ENCODE measurements around the gene SF3A1. TPM values are rescaled to one million over a fixed set of nuclear protein-coding genes. Genes with fewer than 3 reads are reported as not detected.
"Not testable (repeated sequence)": the region's sequence is repeated elsewhere in the genome, so short reads cannot be mapped to it uniquely, and the experiment has no call there.

Gene SF3A1
- total RNA-seq, 1 experiment from 2014 or later = 272 TPM

- TF ChIP-seq SP1 (CRISPR knock-in tag; conservative IDR thresholded peaks at IDR 0.05) (no peak), CREB1 (CRISPR knock-in tag; IDR thresholded peaks at IDR 0.05) (no peak), MXD4 (CRISPR knock-in tag; IDR thresholded peaks at IDR 0.05; ENCODE audit: borderline replicate concordance) (no peak)
Observed at GRCh38 chr22:30340911-30341685, 15.6 kb downstream of the SF3A1 start (continued).

GRCh38 chr22:30338802-30339201 lies 17.9 kb downstream of the SF3A1 start:
- POLR2A ChIA-PET = no interaction called here
- TF ChIP-seq RORB (CRISPR knock-in tag; IDR thresholded peaks at IDR 0.05) = no peak
- no peak for TF ChIP-seq SP1 (CRISPR knock-in tag; conservative IDR thresholded peaks at IDR 0.05)
- TF ChIP-seq CBFB (CRISPR knock-in tag; IDR thresholded peaks at IDR 0.05; ENCODE audit: low read depth) = no peak
- no peak for TF ChIP-seq ESRRA (CRISPR knock-in tag; IDR thresholded peaks at IDR 0.05; ENCODE audit: borderline replicate concordance)
- TF ChIP-seq ZNF138 (CRISPR knock-in tag; conservative IDR thresholded peaks at IDR 0.05) = no peak
- no peak for TF ChIP-seq FOXK1 (CRISPR knock-in tag; IDR thresholded peaks at IDR 0.05)
- no peak for TF ChIP-seq AR (CRISPR knock-in tag; IDR thresholded peaks at IDR 0.05)
- no peak for TF ChIP-seq RELA (CRISPR knock-in tag; IDR thresholded peaks at IDR 0.05; ENCODE audit: borderline replicate concordance)
- TF ChIP-seq ERG (CRISPR knock-in tag; IDR thresholded peaks at IDR 0.05) = no peak
- Mint-ChIP-seq H3K4me3 (no peak overlapping the region), H3K36me3 (peaks cover 95% of the 10 kb centered on the region), H3K27ac (no peak overlapping the region), H3K4me1 (no peaks in the 10 kb centered on the region), H3K9me3 (no peaks in the 10 kb centered on the region), H3K27me3 (ENCODE audit: low read depth) (no peaks in the 10 kb centered on the region)
- no peak for ATAC-seq
- CTCF ChIA-PET = interaction anchor here (1.3 kb wide), 1 partner anchor 49 kb away, joined by 3 read pairs; the partner anchor contains the start of gene RNF215
- no peak for DNase-seq (ENCODE audit: low spot score)

GRCh38 chr22:30338341-30338740 lies 18.4 kb downstream of the SF3A1 start:
- peaks cover 95% of the 10 kb centered on the region for H3K36me3 Mint-ChIP-seq
- H3K27ac Mint-ChIP-seq; POLR2A ChIA-PET; H3K9me3 Mint-ChIP-seq; H3K27me3 Mint-ChIP-seq (ENCODE audit: low read depth); DNase-seq (ENCODE audit: low spot score); H3K4me1 Mint-ChIP-seq; H3K4me3 Mint-ChIP-seq; ATAC-seq: not testable (repeated sequence)
- CTCF ChIA-PET = interaction anchor here (1.0 to 1.3 kb wide), 2 partner anchors 49 to 50 kb away, joined by 3 read pairs; partner anchors contain the start of gene RNF215

GRCh38 chr22:30337461-30337778 lies 19.3 kb downstream of the SF3A1 start:
- no peaks in the 10 kb centered on the region for H3K27me3 Mint-ChIP-seq (ENCODE audit: low read depth)
- no peaks in the 10 kb centered on the region for H3K9me3 Mint-ChIP-seq
- POLR2A ChIA-PET = no interaction called here
- H3K4me3 Mint-ChIP-seq = no peak overlapping the region
- CTCF ChIA-PET = interaction anchor here (1.0 kb wide), 2 partner anchors 9 to 49 kb away, joined by 3 read pairs; no protein-coding TSS in a partner anchor
- no peak overlapping the region for H3K27ac Mint-ChIP-seq
- no peak for TF ChIP-seq AFF4 (CRISPR knock-in tag; IDR thresholded peaks at IDR 0.05; ENCODE audit: borderline replicate concordance)
- no peak for TF ChIP-seq ESRRA (CRISPR knock-in tag; IDR thresholded peaks at IDR 0.05; ENCODE audit: borderline replicate concordance)
- no peak for ATAC-seq
- H3K36me3 Mint-ChIP-seq = peaks cover 92% of the 10 kb centered on the region
- H3K4me1 Mint-ChIP-seq = no peaks in the 10 kb centered on the region
- no peak for DNase-seq (ENCODE audit: low spot score)
